Measurements from ENCODE around the gene CRNN. TPM values are rescaled to one million over a fixed set of nuclear protein-coding genes. Genes with fewer than 3 reads are reported as not detected.

The CRNN gene
- polyA plus RNA-seq (not detected in 2 replicates), polyA minus RNA-seq (not detected in 2 replicates)

DNA sequence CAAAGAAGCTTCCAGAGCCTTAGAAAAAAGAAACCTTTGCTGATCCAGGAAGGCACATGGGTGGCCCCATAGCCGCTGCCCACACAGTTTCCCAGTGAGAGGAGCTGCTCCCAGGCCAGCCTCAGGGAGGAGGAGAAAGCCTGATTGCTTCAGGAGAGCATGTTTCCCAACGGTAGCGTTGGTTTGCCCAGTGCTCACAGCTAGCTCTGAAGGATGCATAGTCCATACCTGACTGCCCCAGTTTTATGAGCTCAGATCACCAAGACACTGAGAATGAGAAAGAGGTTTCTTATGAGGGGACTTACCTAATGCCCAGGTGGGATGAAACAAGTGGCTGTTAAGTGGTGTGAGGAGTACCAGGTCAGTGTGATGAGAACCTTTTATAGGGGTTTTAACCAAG is at the start of gene CRNN:
TSS of gene CRNN (minus strand) at position 355 of the 400 bp plus-strand sequence. CDS start 2,030 bp downstream, outside the sequence.
- Histone ChIP-seq H3K27me3 (ENCODE audit: insufficient read depth, low read depth, low read length) (no peaks in the 10 kb centered on the region), H3F3A (ENCODE audit: insufficient read depth, low read length, poor library complexity, severe bottlenecking) (no peaks in the 10 kb centered on the region), H3K4me2 (ENCODE audit: low read length) (no peak within 1 kb of the TSS), H3K9me2 (ENCODE audit: insufficient read depth, low read length) (no peaks in the 10 kb centered on the region), H2AFZ (ENCODE audit: low read depth, low read length) (no peak within 1 kb of the TSS), H3K27ac (ENCODE audit: low read length) (no peak within 1 kb of the TSS), H3K36me3 (ENCODE audit: insufficient read depth, low read length) (no peaks in the 10 kb centered on the region), H4K20me1 (ENCODE audit: insufficient read depth) (no peaks in the 10 kb centered on the region), H3K9ac (ENCODE audit: low read length) (no peak within 1 kb of the TSS), H3K79me2 (replicated peaks; ENCODE audit: insufficient read depth, low read length) (no peaks in the 10 kb centered on the region), H3K9me3 (ENCODE audit: low read length) (peaks cover 10% of the 10 kb centered on the region), H3K4me3 (ENCODE audit: low read length) (no peak within 1 kb of the TSS)
- no peak for TF ChIP-seq SMC3 (conservative IDR thresholded peaks at IDR 0.05; ENCODE audit: poor library complexity)
- TF ChIP-seq, protein P1, sequence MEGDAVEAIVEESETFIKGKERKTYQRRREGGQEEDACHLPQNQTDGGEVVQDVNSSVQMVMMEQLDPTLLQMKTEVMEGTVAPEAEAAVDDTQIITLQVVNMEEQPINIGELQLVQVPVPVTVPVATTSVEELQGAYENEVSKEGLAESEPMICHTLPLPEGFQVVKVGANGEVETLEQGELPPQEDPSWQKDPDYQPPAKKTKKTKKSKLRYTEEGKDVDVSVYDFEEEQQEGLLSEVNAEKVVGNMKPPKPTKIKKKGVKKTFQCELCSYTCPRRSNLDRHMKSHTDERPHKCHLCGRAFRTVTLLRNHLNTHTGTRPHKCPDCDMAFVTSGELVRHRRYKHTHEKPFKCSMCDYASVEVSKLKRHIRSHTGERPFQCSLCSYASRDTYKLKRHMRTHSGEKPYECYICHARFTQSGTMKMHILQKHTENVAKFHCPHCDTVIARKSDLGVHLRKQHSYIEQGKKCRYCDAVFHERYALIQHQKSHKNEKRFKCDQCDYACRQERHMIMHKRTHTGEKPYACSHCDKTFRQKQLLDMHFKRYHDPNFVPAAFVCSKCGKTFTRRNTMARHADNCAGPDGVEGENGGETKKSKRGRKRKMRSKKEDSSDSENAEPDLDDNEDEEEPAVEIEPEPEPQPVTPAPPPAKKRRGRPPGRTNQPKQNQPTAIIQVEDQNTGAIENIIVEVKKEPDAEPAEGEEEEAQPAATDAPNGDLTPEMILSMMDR (IDR thresholded peaks at IDR 0.05; ENCODE audit: poor library complexity, severe bottlenecking): no peak
- no peak for TF ChIP-seq TAF1 (IDR thresholded peaks at IDR 0.05; ENCODE audit: low read depth)
- TF ChIP-seq RAD21 (conservative IDR thresholded peaks at IDR 0.05): no peak
- no peak for TF ChIP-seq EP300 (conservative IDR thresholded peaks at IDR 0.05; ENCODE audit: poor library complexity, severe bottlenecking)
- TF ChIP-seq, protein P2, sequence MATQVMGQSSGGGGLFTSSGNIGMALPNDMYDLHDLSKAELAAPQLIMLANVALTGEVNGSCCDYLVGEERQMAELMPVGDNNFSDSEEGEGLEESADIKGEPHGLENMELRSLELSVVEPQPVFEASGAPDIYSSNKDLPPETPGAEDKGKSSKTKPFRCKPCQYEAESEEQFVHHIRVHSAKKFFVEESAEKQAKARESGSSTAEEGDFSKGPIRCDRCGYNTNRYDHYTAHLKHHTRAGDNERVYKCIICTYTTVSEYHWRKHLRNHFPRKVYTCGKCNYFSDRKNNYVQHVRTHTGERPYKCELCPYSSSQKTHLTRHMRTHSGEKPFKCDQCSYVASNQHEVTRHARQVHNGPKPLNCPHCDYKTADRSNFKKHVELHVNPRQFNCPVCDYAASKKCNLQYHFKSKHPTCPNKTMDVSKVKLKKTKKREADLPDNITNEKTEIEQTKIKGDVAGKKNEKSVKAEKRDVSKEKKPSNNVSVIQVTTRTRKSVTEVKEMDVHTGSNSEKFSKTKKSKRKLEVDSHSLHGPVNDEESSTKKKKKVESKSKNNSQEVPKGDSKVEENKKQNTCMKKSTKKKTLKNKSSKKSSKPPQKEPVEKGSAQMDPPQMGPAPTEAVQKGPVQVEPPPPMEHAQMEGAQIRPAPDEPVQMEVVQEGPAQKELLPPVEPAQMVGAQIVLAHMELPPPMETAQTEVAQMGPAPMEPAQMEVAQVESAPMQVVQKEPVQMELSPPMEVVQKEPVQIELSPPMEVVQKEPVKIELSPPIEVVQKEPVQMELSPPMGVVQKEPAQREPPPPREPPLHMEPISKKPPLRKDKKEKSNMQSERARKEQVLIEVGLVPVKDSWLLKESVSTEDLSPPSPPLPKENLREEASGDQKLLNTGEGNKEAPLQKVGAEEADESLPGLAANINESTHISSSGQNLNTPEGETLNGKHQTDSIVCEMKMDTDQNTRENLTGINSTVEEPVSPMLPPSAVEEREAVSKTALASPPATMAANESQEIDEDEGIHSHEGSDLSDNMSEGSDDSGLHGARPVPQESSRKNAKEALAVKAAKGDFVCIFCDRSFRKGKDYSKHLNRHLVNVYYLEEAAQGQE (IDR thresholded peaks at IDR 0.05; ENCODE audit: borderline replicate concordance): no peak
- TF ChIP-seq MXI1 (conservative IDR thresholded peaks at IDR 0.05; ENCODE audit: poor library complexity, severe bottlenecking): no peak
- no peak for TF ChIP-seq EZH2 (IDR thresholded peaks at IDR 0.05; ENCODE audit: borderline replicate concordance, insufficient read depth, low read length, poor library complexity, severe bottlenecking)
- no peak for TF ChIP-seq POLR2AphosphoS5 (IDR thresholded peaks at IDR 0.05)

DNA sequence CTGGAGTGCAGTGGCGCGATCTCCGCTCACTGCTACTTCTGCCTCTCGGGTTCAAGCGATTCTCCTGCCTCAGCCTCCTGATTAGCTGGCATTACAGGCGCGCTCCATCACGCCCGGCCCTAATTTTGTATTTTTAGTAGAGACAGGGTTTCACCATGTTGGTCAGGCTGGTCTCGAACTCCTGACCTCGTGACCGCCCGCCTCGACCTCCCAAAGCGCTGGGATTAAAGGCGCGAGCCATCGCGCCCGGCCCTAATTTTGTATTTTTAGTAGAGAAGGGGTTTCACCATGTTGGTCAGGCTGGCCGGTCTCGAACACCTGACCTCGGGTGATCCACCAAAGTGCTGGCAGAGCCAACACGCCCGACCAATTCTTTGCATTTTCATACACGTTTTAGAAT is 48.6 kb upstream of the CRNN start:
- no peaks in the 10 kb centered on the region for H4K20me1 ChIP-seq (ENCODE audit: insufficient read depth)
- no peaks in the 10 kb centered on the region for H3F3A ChIP-seq (ENCODE audit: insufficient read depth, low read length, poor library complexity, severe bottlenecking)
- H3K9me2 ChIP-seq (ENCODE audit: insufficient read depth, low read length): no peaks in the 10 kb centered on the region
- no peak overlapping the region for H2AFZ ChIP-seq (ENCODE audit: low read depth, low read length)
- H3K27me3 ChIP-seq (ENCODE audit: insufficient read depth, low read depth, low read length): no peaks in the 10 kb centered on the region
- H3K27ac ChIP-seq (ENCODE audit: low read length): no peak overlapping the region
- no peak overlapping the region for H3K4me3 ChIP-seq (ENCODE audit: low read length)
- H3K9me3 ChIP-seq (ENCODE audit: low read length): no peaks in the 10 kb centered on the region
- H3K36me3 ChIP-seq (ENCODE audit: insufficient read depth, low read length): no peaks in the 10 kb centered on the region
- TF ChIP-seq, protein P2 (IDR thresholded peaks at IDR 0.05; ENCODE audit: borderline replicate concordance): no peak
- TF ChIP-seq RAD21 (conservative IDR thresholded peaks at IDR 0.05) (no peak), EZH2 (IDR thresholded peaks at IDR 0.05; ENCODE audit: borderline replicate concordance, insufficient read depth, low read length, poor library complexity, severe bottlenecking) (no peak), TAF1 (IDR thresholded peaks at IDR 0.05; ENCODE audit: low read depth) (no peak)
- no peak overlapping the region for H3K9ac ChIP-seq (ENCODE audit: low read length)
- H3K4me2 ChIP-seq (ENCODE audit: low read length): no peak overlapping the region
- no peaks in the 10 kb centered on the region for H3K79me2 ChIP-seq (replicated peaks; ENCODE audit: insufficient read depth, low read length)

All from neural cell (in vitro differentiated cells).